GM18867 (cell line): ENCODE measurements around the gene TCTN3.
A peak's percentile ranks its signal among the peaks of the same experiment; 100 is the strongest.
"Not testable (repeated sequence)": the region's sequence is repeated elsewhere in the genome, so short reads cannot be mapped to it uniquely, and the experiment has no call there.

ENCODE experiments used
- ATAC-seq: cut with Tn5 transposase; IDR thresholded peaks from one replicate; pipeline ENCODE4 v1.9.1; 2021; ENCODE audit warnings: mild to moderate bottlenecking, moderate library complexity; ENCODE audit not compliant: unreplicated experiment

TCTN3 gene

GRCh38 chr10:95691281-95691680 lies 2.4 kb downstream of the TCTN3 start:
- no peak for ATAC-seq

GRCh38 chr10:95688648-95689047 lies 5.1 kb downstream of the TCTN3 start:
- ATAC-seq = no peak

- ATAC-seq = no peak
Observed at GRCh38 chr10:95683966-95684365, 9.8 kb downstream of the TCTN3 start.

GRCh38 chr10:95675403-95676116 lies 18.2 kb downstream of the TCTN3 start:
- no peak for ATAC-seq

- ATAC-seq = no peak
Observed at GRCh38 chr10:95674643-95675042, 19.1 kb downstream of the TCTN3 start.

- ATAC-seq = not testable (repeated sequence)
Observed at GRCh38 chr10:95672641-95673040, 21.1 kb downstream of the TCTN3 start.

GRCh38 chr10:95664543-95664942 lies 29.2 kb downstream of the TCTN3 start:
- ATAC-seq = no peak

GRCh38 chr10:95663496-95663895 lies 30.2 kb downstream of the TCTN3 start:
- ATAC-seq = no peak

GRCh38 chr10:95661818-95662217 lies 31.9 kb downstream of the TCTN3 start:
- no peak for ATAC-seq

GRCh38 chr10:95660283-95660682 lies 33.4 kb downstream of the TCTN3 start:
- ATAC-seq = no peak

GRCh38 chr10:95657250-95657649 lies 36.5 kb downstream of the TCTN3 start:
- ATAC-seq = no peak

GRCh38 chr10:95656291-95657164 lies 37.2 kb downstream of the TCTN3 start, which contains the start of gene ALDH18A1:
Gene ALDH18A1, minus strand, starts transcription at chr10:95656711. Its CDS starts 3,334 bp downstream, at chr10:95653377.
- peak; percentile 88 for ATAC-seq

- peak; percentile 13 for ATAC-seq
Observed at GRCh38 chr10:95655571-95656290, 38.0 kb downstream of the TCTN3 start.

- ATAC-seq = no peak
Observed at GRCh38 chr10:95653895-95654294, 39.8 kb downstream of the TCTN3 start.

GRCh38 chr10:95651346-95652060 lies 42.2 kb downstream of the TCTN3 start:
- ATAC-seq = no peak

GRCh38 chr10:95650232-95650631 lies 43.5 kb downstream of the TCTN3 start:
- ATAC-seq = no peak

- no peak for ATAC-seq
Observed at GRCh38 chr10:95648138-95648537, 45.6 kb downstream of the TCTN3 start.

GRCh38 chr10:95646160-95646559 lies 47.6 kb downstream of the TCTN3 start:
- no peak for ATAC-seq

GRCh38 chr10:95644901-95645300 lies 48.8 kb downstream of the TCTN3 start:
- no peak for ATAC-seq

GRCh38 chr10:95640891-95641315 lies 52.8 kb downstream of the TCTN3 start:
- no peak for ATAC-seq

- ATAC-seq = no peak
Observed at GRCh38 chr10:95637911-95638310, 55.8 kb downstream of the TCTN3 start.
